GF-D8 (cell line): ENCODE data around the gene CDH13.

Experiments
- DNase-seq: peaks from one replicate; lab custom pipeline; 2025; lab: John Stamatoyannopoulos, UW

Gene CDH13

GRCh38 chr16:83768986-83769385 lies 1142.2 kb downstream of the CDH13 start:
- DNase-seq: peak; percentile 1

GRCh38 chr16:83769397-83770008 lies 1142.7 kb downstream of the CDH13 start:
- DNase-seq: peak; percentile 70

- no peak for DNase-seq
Observed at GRCh38 chr16:83771306-83771942, 1144.7 kb downstream of the CDH13 start.

GRCh38 chr16:83772806-83773205 lies 1146.0 kb downstream of the CDH13 start:
- DNase-seq: no peak

GRCh38 chr16:83774066-83774465 lies 1147.3 kb downstream of the CDH13 start:
- no peak for DNase-seq

GRCh38 chr16:83776944-83777343 lies 1150.2 kb downstream of the CDH13 start:
- no peak for DNase-seq

- DNase-seq: no peak
Observed at GRCh38 chr16:83779886-83780285, 1153.1 kb downstream of the CDH13 start.

GRCh38 chr16:83785455-83785854 lies 1158.7 kb downstream of the CDH13 start:
- no peak for DNase-seq

GRCh38 chr16:83789642-83790401 lies 1163.1 kb downstream of the CDH13 start:
- no peak for DNase-seq

- no peak for DNase-seq
Observed at GRCh38 chr16:83791916-83792315, 1165.1 kb downstream of the CDH13 start.

- no peak for DNase-seq
Observed at GRCh38 chr16:83792391-83792790, 1165.6 kb downstream of the CDH13 start.

GRCh38 chr16:83793179-83793578 lies 1166.4 kb downstream of the CDH13 start:
- no peak for DNase-seq

- no peak for DNase-seq
Observed at GRCh38 chr16:83794860-83795554, 1168.2 kb downstream of the CDH13 start.

GRCh38 chr16:83797013-83797412 lies 1170.2 kb downstream of the CDH13 start:
- DNase-seq: no peak

GRCh38 chr16:83799336-83799735 lies 1172.6 kb downstream of the CDH13 start:
- DNase-seq: no peak

- DNase-seq: no peak
Observed at GRCh38 chr16:83802135-83802534, 1175.4 kb downstream of the CDH13 start.

GRCh38 chr16:83802554-83803205 lies 1175.9 kb downstream of the CDH13 start:
- no peak for DNase-seq

GRCh38 chr16:83803811-83804210 lies 1177.0 kb downstream of the CDH13 start:
- no peak for DNase-seq

- no peak for DNase-seq
Observed at GRCh38 chr16:83804366-83804765, 1177.6 kb downstream of the CDH13 start.

- DNase-seq: peak; percentile 32
Observed at GRCh38 chr16:83806036-83806435, 1179.3 kb downstream of the CDH13 start.

GRCh38 chr16:83806731-83807130 lies 1180.0 kb downstream of the CDH13 start:
- no peak for DNase-seq

- no peak for DNase-seq
Observed at GRCh38 chr16:83807327-83807709, 1180.5 kb downstream of the CDH13 start.
